Measurements from ENCODE around the gene PPP2R5B. TPM values are rescaled to one million over a fixed set of nuclear protein-coding genes. Genes with fewer than 3 reads are reported as not detected.

The PPP2R5B gene
- total RNA-seq, 2 experiments from 2014 or later, result 8.6 to 16.2 TPM

DNA sequence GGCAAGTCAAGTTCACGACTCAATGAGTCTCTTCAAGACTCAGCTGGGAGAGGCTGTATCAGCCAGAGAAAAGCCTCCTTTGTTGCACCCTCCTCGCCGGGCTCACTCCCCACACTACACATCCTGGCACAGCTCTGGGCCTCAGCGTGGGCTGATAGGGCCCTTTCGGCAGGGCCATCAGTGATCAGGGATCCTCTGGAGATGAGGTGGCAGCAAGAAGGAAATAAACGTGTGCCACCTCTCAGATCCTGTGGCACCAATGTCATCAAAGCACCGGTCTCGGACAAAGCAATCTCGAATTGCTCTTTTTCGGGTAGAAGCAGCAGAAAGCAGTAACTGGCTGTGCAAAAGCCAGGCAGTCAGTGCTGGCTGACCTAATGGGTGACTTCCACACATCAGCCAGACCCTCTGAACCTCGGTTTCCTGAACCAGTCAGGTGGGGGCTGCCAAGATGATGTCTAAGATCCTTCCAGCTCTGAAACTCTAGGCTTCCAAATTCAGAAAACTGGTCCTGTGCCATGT lies 48.2 kb upstream of the PPP2R5B start:
- Histone ChIP-seq H3K36me3 (ENCODE audit: insufficient read depth, low read length) (peaks cover 53% of the 10 kb centered on the region), H3K9me3 (ENCODE audit: low read length) (no peaks in the 10 kb centered on the region), H3K9me2 (ENCODE audit: insufficient read depth, low read length) (no peaks in the 10 kb centered on the region), H3K79me2 (ENCODE audit: insufficient read depth, low read depth, low read length) (peaks cover 75% of the 10 kb centered on the region), H4K20me1 (ENCODE audit: insufficient read depth, low read length) (peaks cover 31% of the 10 kb centered on the region; the same call in 1 of the 2 replicates), H3K27ac (ENCODE audit: low read depth, low read length, poor library complexity, severe bottlenecking) (peak overlapping the region; percentile 97), H3K4me3 (ENCODE audit: low read depth, low read length, poor library complexity, severe bottlenecking) (peak overlapping the region; percentile 89), H3K4me2 (ENCODE audit: low read length) (peak overlapping the region; percentile 96), H3K4me1 (ENCODE audit: insufficient read depth, low read length, poor library complexity, severe bottlenecking) (peaks cover 76% of the 10 kb centered on the region), H2AFZ (ENCODE audit: low read length) (no peak overlapping the region)
- no TSS peak for BruUV-seq (replicated peaks)
- ChIA-PET POLR2A (interaction anchor here (1.6 to 8.8 kb wide), 3 partner anchors 12 to 26 kb away, joined by 4 to 115 read pairs (median 90); no protein-coding TSS in a partner anchor), CTCF (ENCODE audit: unreplicated experiment) (interaction anchor here (1.7 kb wide), 1 partner anchor 12 kb away, joined by 5 read pairs; no protein-coding TSS in a partner anchor)
- TF ChIP-seq, protein P1, sequence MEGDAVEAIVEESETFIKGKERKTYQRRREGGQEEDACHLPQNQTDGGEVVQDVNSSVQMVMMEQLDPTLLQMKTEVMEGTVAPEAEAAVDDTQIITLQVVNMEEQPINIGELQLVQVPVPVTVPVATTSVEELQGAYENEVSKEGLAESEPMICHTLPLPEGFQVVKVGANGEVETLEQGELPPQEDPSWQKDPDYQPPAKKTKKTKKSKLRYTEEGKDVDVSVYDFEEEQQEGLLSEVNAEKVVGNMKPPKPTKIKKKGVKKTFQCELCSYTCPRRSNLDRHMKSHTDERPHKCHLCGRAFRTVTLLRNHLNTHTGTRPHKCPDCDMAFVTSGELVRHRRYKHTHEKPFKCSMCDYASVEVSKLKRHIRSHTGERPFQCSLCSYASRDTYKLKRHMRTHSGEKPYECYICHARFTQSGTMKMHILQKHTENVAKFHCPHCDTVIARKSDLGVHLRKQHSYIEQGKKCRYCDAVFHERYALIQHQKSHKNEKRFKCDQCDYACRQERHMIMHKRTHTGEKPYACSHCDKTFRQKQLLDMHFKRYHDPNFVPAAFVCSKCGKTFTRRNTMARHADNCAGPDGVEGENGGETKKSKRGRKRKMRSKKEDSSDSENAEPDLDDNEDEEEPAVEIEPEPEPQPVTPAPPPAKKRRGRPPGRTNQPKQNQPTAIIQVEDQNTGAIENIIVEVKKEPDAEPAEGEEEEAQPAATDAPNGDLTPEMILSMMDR (conservative IDR thresholded peaks at IDR 0.05; ENCODE audit: low read length), result no peak
- no peak for TF ChIP-seq EZH2phosphoT487 (IDR thresholded peaks at IDR 0.05; ENCODE audit: borderline replicate concordance, low read depth, low read length)
- no peak for DNase-seq (ENCODE audit: low spot score)
- intact Hi-C loops (cut with micrococcal nuclease; ENCODE audit: unreplicated experiment), result loop anchor here (1.0 to 5.0 kb wide), 4 partner anchors 17 to 134 kb away; partner anchors contain the start of genes RASGRP2 and SF1

DNA sequence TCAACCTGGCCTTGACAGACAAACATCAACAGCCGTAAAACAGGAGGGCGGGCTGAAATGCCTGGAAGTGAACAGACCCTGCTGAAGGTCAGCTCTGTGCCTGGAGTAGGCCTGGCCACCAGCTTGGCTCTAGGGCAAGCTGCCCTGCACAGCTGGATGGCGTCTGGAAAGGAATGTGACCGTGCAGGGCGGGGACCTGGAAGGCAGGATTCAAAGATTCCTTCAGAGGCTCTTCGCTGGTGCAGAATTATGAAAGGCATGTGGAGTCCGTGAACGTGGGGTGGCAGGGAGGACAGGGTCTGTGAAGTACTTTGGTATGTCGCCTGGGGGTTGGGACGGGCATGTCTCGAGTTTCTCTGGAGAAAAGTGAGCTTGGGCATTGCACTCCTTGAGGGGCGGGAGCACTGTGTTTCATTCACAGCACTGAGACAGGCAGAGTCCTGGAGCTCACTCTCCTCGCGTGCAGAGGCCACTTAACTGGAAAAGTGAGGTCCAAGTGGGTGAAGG lies 47.6 kb upstream of the PPP2R5B start:
- Histone ChIP-seq H3K27ac (ENCODE audit: low read depth, low read length, poor library complexity, severe bottlenecking) (peak overlapping the region; percentile 97), H4K20me1 (ENCODE audit: insufficient read depth, low read length) (peaks cover 31% of the 10 kb centered on the region; the same call in 1 of the 2 replicates), H3K9me2 (ENCODE audit: insufficient read depth, low read length) (no peaks in the 10 kb centered on the region), H3K4me2 (ENCODE audit: low read length) (peak overlapping the region; percentile 96), H3K9me3 (ENCODE audit: low read length) (no peaks in the 10 kb centered on the region), H3K79me2 (ENCODE audit: insufficient read depth, low read depth, low read length) (peaks cover 69% of the 10 kb centered on the region), H3K4me1 (ENCODE audit: insufficient read depth, low read length, poor library complexity, severe bottlenecking) (peaks cover 76% of the 10 kb centered on the region), H3K4me3 (ENCODE audit: low read depth, low read length, poor library complexity, severe bottlenecking) (peak overlapping the region; percentile 89), H2AFZ (ENCODE audit: low read length) (no peak overlapping the region), H3K36me3 (ENCODE audit: insufficient read depth, low read length) (peaks cover 47% of the 10 kb centered on the region)
- POLR2A ChIA-PET, result interaction anchor here (1.6 to 8.8 kb wide), 3 partner anchors 12 to 26 kb away, joined by 4 to 115 read pairs (median 90); no protein-coding TSS in a partner anchor
- no peak for DNase-seq (ENCODE audit: low spot score)
- intact Hi-C loops (cut with micrococcal nuclease; ENCODE audit: unreplicated experiment), result loop anchor here (1.0 to 5.0 kb wide), 4 partner anchors 18 to 135 kb away; partner anchors contain the start of genes RASGRP2 and SF1
- CTCF ChIA-PET (ENCODE audit: unreplicated experiment), result interaction anchor here (1.7 to 1.8 kb wide), 2 partner anchors 11 to 28 kb away, joined by 5 to 7 read pairs; no protein-coding TSS in a partner anchor
- no TSS peak for BruUV-seq (replicated peaks)
- TF ChIP-seq EZH2phosphoT487 (IDR thresholded peaks at IDR 0.05; ENCODE audit: borderline replicate concordance, low read depth, low read length), result no peak
- TF ChIP-seq, protein P1 (conservative IDR thresholded peaks at IDR 0.05; ENCODE audit: low read length), result no peak

Data from OCI-LY7 (cell line).